H7 (cell line): ENCODE measurements around the gene NSUN2. TPM values are rescaled to one million over a fixed set of nuclear protein-coding genes. Genes with fewer than 3 reads are reported as not detected.
"Not testable (repeated sequence)": the region's sequence is repeated elsewhere in the genome, so short reads cannot be mapped to it uniquely, and the experiment has no call there.

ENCODE experiments used
- DNase-seq: peaks from one replicate; pipeline ENCODE4 v3.0.0; 2012
- H3K27me3 ChIP-seq: 2 replicates; pipeline ENCODE4 v1.6.0; 2011; ENCODE audit warnings: mild to moderate bottlenecking, low read length; ENCODE audit not compliant: control insufficient read depth, insufficient read depth
- H3K36me3 ChIP-seq: replicated peaks from 2 replicates; pipeline ENCODE4 v1.5.1; 2011; ENCODE audit warnings: low read length; ENCODE audit not compliant: control insufficient read depth, insufficient read depth
- H3K4me3 ChIP-seq: 2 replicates; pipeline ENCODE4 v1.5.1; 2011; ENCODE audit warnings: low read depth, mild to moderate bottlenecking, control low read depth, low read length, moderate library complexity; ENCODE audit not compliant: insufficient read depth
- total RNA-seq: library from RNA; depleted of rRNA; stranded (reverse); fragments of >200 nt; shearing (Covaris generic); gene quantifications from 2 replicates; pipeline ENCODE4 v1.2.3, GENCODE V29; 2014

NSUN2 gene
- total RNA-seq, 1 experiment from 2014 or later: 73.1 TPM

DNA sequence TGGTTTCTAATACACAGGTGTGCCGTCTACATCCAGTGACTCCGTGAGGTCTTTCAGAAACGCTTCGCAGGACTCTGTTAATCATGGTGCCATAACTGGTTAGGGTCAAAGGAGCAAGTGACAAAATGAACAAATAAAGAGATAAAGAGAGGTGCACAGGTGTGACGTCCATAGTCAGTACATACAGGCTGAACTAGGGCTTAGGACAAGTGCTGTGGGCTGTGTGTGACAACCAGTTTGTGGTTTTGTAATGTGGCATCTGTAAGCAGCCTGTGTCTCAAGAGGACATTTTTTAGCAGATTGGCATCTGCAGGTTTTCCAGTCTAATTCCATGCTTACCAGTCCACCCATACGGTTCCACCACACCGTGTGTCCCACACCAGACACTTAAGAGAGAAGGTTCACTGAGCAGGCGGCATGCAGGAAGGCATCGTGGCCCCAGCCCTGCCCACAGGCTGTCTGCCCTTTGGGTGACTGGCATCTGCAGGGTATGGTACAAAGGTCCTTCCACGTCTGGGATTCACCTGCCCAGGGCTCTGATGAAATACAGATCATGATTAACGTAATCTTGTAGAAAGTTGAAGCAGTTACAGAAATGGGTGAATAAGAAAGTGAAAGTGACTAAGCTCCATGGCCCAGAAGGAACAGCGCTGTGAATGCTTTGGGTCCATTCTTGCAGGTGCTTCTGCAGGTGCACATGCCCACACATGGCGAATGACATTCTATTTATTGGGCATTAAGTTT lies 27.3 kb upstream of the NSUN2 start:
- Histone ChIP-seq H3K4me3 (no peak overlapping the region), H3K27me3 (no peaks in the 10 kb centered on the region), H3K36me3 (no peaks in the 10 kb centered on the region; the same call in 1 of the 2 replicates)
- DNase-seq: no peak

DNA sequence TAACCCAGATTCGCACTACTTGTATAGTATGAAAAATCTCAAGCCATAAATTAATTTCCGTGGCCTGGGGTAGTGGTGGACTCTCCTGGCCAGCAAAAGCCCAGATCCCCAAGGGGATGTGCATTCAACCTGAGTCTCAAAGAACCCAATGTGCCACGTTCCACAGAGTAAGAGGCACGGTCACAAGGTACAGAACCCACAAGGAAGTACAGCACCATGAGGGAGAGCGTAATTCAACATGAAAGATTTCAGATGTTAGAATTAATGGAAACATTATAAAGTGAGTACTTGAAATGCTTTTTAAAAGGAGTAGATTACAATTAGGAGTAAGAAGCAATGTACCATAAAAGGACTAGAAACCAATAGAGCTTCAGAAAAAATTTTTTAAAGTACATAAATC lies 23.8 kb upstream of the NSUN2 start:
- H3K27me3 ChIP-seq: no peaks in the 10 kb centered on the region
- no peak for DNase-seq
- no peak overlapping the region for H3K4me3 ChIP-seq
- H3K36me3 ChIP-seq: no peaks in the 10 kb centered on the region; the same call in 1 of the 2 replicates

DNA sequence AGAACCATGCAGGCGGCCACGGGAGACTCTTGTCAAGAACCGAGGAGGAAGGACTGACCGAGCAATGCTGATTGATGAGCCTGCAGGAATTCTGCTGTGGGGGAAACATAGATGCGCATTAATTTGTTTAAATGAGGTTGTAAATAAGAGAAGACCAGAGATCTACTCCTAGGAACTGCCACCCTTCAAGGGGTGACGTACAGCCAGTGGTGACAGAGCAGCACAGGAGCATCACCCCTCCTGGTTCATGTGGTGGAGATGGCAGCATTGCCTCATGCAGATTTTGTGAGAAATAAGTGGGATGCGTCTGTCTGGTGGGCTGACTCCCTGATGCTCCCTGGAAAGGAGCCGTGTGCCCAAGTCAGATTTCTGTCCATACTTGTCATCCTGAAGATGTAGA lies 22.6 kb upstream of the NSUN2 start:
- H3K36me3 ChIP-seq: no peaks in the 10 kb centered on the region; the same call in 1 of the 2 replicates
- no peak for DNase-seq
- no peaks in the 10 kb centered on the region for H3K27me3 ChIP-seq
- no peak overlapping the region for H3K4me3 ChIP-seq

DNA sequence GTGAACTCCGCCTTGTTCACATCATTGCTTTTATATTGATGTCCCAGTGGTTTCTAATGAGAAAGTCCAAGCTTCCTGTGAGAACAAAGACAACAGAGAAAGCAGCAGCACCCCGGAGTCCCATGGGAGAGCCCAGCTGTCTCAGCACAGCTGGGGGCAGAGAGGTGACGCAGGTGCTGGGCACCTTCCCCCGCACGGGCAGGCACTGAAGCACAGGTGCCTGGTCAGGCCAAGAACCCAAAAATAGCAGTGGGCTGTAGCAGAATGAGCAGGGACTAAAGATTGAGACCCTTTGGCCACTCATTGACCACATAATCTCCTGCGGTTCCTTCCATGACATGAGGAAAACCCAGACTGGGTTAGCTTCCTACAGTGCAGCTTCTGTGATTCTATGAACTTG lies 19.2 kb upstream of the NSUN2 start:
- H3K27me3 ChIP-seq: no peaks in the 10 kb centered on the region
- no peak for DNase-seq

DNA sequence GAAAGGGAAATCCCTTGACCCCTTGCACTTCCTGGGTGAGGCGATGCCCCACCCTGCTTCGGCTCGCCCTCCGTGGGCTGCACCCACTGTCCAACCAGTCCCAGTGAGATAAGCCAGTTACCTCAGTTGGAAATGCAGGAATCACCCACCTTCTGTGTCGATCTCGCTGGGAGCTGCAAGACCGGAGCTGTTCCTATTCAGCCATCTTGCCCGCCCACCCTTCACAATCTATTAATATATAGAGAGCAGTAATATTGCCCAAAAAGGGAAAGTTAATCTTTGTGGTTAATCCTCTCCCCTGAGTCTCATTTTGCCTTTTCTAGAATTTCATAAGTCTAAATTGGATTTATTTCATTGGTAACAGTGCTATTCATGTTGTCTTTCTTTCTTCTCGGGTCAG lies 16.8 kb upstream of the NSUN2 start:
- no peak for DNase-seq
- no peaks in the 10 kb centered on the region for H3K27me3 ChIP-seq
- no peak overlapping the region for H3K4me3 ChIP-seq
- no peaks in the 10 kb centered on the region; the same call in 1 of the 2 replicates for H3K36me3 ChIP-seq

More for the DNA sequence above, 19.2 kb upstream of the NSUN2 start:
- Histone ChIP-seq H3K36me3 (no peaks in the 10 kb centered on the region), H3K4me3 (no peak overlapping the region)

DNA sequence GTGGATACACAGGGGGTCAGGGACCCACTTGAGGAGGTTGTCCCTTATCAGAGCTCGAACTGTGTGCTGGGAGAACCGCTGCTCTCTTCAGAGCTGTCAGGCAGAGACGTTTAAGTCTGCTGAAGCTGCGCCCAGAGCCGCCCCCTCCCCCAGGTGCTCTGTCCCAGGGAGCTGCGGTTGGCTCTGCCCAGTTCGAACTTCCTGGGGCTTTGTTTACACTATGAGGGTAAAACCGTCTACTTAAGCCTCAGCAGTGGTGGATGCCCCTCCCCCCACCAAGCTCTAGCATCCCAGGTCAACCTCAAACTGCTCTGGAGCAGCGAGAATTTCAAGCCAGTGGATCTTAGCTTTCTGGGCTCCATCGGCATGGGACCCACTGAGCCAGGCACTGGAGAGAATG lies 16.3 kb upstream of the NSUN2 start:
- Histone ChIP-seq H3K27me3 (no peaks in the 10 kb centered on the region), H3K4me3 (no peak overlapping the region), H3K36me3 (no peaks in the 10 kb centered on the region; the same call in 1 of the 2 replicates)
- DNase-seq: peak; percentile 56

DNA sequence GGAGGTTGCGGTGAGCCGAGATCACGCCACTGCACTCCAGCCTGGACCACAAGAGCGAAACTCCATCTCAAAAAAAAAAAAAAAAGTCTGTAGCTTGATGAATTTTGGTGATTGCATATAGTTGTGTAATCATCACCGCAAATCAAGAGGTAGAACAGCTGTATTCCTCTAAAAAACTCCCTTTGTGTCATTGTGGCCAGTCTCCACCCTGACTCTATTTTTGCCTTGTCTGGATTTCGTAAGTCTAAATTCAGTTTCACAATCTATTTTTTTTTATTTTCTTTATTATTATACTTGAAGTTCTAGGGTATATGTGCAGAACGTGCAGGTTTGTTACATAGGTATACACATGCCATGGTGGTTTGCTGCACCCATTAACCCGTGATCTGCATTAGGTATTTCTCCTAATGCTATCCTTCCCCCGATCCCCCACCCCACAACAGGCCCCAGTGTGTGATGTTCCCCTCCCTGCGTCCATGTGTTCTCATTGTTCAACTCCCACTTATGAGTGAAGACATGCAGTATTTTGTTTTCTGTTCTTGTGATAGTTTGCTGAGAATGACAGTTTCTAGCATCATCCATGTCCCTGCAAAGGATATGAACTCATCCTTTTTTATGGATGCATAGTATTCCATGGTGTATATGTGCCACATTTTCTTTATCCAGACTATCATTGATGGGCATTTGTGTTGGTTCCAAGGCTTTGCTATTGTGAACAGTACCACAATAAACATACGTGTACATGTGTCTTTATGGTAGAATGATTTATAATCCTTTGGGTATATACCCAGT lies 12.9 kb upstream of the NSUN2 start:
- not testable (repeated sequence) for H3K4me3 ChIP-seq, H3K36me3 ChIP-seq, DNase-seq, H3K27me3 ChIP-seq

DNA sequence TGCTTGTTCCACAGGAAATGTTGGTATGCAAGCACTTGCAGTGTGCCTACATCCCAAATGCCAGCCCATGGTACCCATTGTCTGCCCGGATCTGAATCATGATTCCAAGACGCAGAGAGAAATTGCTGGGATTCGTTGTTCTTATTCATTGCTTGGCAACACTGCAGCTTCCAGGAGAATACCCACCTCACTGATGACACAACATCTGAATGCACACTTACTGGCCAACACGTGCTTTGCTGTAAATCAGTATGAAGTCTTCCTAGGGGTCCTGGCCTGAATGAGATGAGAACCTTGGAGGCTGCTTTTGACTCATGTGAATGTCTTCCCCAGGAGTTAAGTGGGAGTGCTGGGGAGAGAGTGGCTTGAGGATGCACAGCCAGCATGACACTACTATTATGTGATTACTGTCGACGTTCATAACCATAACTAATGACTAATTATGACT lies 12.0 kb upstream of the NSUN2 start:
- Histone ChIP-seq H3K27me3 (no peaks in the 10 kb centered on the region), H3K36me3 (no peaks in the 10 kb centered on the region; the same call in none of the 2 replicates), H3K4me3 (no peak overlapping the region)
- no peak for DNase-seq

DNA sequence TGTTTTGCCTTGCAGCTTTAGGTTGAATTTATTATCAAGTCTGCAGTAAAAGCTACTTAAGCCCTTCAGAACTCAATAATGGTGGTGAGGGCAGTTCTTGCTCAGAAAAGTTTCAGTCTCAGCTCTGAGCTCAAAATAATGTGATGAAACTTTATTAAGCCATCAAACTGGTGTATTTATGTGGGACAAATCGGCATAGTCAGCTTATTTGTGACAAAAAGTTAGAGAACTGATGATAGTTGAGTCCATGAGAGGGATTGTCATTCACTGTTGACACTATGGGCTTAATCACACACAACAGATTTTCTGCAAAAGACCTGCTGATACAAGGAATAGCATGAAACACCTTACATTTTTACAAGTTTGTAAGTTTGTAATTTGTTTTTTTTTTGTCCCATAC lies 9.8 kb upstream of the NSUN2 start:
- H3K36me3 ChIP-seq: no peaks in the 10 kb centered on the region; the same call in none of the 2 replicates
- DNase-seq: no peak
- H3K4me3 ChIP-seq: no peak overlapping the region
- H3K27me3 ChIP-seq: no peaks in the 10 kb centered on the region

DNA sequence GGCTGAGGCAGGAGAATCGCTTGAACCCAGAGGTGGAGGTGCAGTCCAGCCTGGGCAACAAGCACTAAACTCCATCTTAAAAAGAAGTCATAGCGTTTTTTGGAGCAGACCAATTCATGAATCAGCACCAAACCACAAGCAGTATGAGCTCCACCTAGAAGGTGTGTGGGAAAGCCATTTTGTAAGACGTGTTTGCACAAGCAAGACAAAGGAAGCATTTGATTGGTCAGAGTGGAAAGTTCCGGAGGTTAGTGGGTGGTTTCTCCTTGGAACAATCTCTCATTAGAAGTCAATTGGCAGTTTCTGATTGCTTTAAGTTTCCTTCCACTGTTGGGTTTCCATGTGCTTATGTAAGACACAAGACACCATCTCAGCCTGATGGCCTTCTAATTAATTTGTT lies 5.4 kb upstream of the NSUN2 start:
- no peak overlapping the region for H3K4me3 ChIP-seq
- H3K36me3 ChIP-seq: no peaks in the 10 kb centered on the region; the same call in none of the 2 replicates
- H3K27me3 ChIP-seq: no peaks in the 10 kb centered on the region
- no peak for DNase-seq

DNA sequence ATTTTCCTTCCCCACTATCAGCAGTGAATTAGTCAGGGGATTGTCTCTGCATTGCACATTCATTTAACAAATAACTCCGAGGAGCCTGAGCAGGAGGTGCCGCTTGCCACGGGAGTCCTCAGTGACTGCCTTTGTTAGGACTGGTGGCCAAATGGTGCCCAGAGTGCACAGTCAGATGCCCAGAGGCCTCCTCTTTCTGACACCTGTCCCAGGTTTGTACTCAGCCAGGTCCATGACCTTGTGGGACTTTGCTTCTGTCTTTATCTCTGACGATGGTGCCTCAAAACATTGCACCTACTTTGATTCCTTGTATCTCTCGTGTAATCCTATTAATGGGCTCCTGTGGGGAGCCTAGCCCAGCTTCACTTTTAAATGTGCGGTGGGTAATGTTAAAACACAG lies 4.7 kb upstream of the NSUN2 start:
- Histone ChIP-seq H3K27me3 (no peaks in the 10 kb centered on the region), H3K36me3 (no peaks in the 10 kb centered on the region; the same call in none of the 2 replicates), H3K4me3 (no peak overlapping the region)
- DNase-seq: no peak

DNA sequence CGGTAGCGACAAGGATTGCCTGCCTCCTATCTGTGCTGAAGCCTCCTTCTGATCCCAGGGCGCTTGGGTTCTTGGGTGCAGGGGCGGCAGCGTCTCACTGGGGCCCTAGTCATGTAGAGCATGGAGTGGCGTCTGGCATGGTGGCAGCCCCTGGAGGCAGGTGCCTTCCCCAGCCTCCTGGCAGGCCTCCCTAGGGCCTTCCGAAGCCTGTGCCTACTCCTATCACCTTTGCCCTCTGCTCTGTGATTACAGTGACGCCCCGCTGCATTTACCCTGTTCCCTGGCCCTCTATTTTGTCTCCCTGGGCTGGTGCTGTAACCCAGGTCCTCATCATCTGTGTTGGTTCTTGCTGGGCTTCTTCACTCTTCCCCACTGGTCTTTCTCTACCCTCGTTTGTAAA lies 4.2 kb upstream of the NSUN2 start:
- Histone ChIP-seq H3K4me3 (no peak overlapping the region), H3K36me3 (no peaks in the 10 kb centered on the region; the same call in none of the 2 replicates), H3K27me3 (no peaks in the 10 kb centered on the region)
- DNase-seq: no peak

DNA sequence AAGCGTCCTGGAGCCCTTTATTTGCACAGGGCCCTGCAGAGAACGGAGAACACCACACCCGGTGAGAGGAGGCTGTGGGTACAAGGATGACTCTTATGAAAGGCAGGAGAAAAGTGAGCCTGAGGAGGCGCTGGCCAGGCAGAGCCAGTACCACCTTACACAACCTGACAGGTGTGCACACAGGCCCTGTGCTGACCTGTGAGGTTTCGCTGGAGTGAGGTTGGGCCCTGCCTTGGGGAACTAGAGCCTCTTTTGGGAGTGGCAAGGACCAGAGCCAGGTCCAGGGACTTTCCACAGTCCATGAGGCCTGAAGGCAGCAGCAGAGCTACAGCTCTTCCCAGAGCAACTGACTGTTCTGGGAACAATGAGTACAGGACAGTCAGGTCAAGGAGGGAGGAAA lies 3.4 kb upstream of the NSUN2 start:
- Histone ChIP-seq H3K4me3 (no peak overlapping the region), H3K27me3 (no peaks in the 10 kb centered on the region), H3K36me3 (peaks cover 4% of the 10 kb centered on the region)
- DNase-seq: no peak

DNA sequence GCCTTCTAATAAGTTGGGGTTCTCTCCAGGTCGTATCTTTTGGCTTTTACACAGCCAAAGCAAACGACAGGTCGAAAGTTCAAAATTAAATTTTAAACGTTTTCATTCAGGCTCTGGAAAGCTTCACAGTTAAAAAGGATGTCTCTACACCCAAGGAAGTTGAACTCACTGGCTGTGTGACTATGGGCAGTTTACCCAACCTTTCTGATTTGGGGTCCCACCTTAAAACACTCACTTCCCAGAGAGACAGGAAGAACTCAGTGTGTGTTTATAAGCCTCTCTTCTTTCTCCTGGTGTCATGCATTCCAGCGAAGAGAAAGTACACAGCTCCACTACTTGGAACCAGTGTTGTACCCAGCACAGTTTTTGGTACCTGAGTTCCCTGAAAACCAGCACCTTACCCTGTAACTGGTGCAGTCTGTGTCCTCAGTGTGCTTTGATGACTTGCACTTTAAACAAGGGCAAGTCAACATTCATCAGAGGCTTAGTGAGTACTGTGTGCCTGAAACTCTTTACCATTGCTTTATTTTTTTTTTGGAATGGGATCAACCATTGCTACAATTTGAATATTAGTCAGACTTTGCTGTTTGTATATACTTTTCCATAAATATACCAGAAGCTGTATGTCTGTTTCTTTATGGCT lies 2.1 kb upstream of the NSUN2 start:
- H3K27me3 ChIP-seq: no peaks in the 10 kb centered on the region
- no peak for DNase-seq
- no peak overlapping the region for H3K4me3 ChIP-seq
- H3K36me3 ChIP-seq: peaks cover 7% of the 10 kb centered on the region
